HG03432 (cell line): ENCODE data around the gene GORASP1.
A peak's percentile ranks its signal among the peaks of the same experiment; 100 is the strongest.

Experiments
- ATAC-seq: cut with Tn5 transposase; IDR thresholded peaks from one replicate; pipeline ENCODE4 v1.9.1; 2021; ENCODE audit warnings: mild to moderate bottlenecking, moderate library complexity; ENCODE audit not compliant: unreplicated experiment

The GORASP1 gene

DNA sequence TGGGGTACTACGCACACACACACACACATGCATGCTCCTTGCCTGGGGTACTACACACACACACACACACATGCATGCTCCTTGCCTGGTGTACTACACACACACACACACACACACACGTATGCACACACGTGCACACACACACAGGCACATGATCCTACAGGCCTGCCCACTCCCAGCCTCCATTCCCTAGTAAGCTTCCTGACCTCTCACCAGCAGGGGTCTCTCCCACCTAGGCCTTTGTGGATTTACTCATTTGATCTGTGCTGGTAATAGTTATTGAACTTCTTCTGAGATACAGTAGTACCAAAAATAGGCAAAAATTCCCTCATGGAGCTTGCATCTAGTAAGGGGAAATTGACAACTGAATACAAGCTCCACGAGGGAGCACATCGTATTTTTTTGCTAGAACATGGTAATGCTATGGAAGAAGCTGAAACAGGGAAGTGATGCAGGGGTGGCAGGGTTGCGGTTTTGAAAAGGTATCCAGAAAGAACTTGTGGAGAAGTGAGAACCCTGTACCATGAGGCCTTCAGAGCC, 19.2 kb upstream of the GORASP1 start:
- ATAC-seq: peak; percentile 34

DNA sequence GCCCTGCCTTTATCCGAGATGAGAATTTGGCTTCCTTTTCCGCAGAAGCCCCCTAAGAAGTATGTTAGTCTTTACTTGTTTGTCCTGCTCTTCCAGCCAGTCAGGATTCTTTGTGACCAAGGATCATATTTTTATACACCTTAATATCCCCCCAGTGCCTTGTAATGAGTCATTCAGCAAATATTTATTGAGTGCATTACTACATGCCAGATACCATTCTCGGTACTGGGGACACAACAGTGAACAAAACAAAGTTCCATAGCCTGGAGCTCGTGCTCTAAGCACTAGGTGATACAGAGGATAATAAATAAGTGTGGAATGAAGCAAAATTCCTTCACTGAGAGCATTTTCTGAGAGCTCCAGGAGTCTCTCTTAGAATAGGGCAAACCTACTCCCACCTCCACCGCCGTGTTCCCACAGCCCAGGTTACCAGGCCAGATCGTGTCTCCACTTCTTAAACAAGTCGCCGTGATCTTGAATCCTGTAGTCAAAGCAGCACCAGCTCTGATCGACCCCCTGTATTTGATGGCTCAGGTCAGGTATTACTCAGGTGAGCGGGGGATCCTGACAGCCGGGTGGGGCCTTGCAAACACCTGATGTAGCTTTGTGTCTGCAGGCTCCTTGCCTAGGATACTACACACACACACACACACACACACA, 18.5 kb upstream of the GORASP1 start:
- no peak for ATAC-seq

DNA sequence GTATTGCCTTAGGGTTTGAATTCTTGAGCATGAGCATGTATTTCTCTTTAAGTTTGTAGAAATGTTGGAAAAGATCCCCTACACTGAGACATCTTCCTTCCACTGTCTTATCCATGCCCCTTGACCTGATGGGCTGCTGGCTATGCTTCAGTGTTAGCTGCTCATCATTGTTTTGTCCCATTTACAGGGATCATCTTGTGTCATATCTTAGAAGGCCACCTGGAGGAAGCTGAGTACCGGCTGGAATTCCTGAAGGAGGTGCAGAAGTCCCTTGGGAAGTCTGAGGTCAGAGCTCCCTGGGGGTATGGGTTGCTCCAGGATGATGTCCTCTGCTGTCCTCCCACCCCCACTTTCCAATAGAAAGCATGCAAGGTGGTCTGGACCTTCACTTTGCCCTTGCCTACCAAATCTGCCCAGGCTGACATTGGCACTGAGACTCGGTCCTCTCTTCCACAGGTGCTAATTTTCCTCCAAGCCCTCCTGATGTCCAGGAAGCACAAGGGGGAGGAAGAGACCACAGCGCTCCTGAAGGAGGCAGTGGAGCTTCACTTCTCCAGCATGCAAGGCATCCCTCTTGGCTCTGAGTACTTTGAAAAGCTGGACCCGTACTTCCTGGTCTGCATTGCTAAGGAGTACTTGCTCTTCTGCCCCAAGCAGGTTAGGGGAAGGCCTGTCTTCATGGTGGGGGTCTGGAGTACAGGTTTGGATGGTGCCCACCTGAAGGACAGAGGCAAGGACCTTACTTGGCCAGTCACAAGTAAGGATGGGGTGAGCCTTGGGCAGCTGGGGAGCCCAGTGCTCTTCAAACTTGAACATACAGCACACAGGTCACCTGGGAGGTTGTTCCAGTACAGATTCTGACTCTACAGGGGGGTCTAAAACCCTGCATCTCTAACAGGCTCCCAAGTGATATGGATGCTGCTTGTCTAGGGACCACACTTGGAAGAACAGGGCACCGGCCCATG, 17.7 kb upstream of the GORASP1 start:
- ATAC-seq: no peak

DNA sequence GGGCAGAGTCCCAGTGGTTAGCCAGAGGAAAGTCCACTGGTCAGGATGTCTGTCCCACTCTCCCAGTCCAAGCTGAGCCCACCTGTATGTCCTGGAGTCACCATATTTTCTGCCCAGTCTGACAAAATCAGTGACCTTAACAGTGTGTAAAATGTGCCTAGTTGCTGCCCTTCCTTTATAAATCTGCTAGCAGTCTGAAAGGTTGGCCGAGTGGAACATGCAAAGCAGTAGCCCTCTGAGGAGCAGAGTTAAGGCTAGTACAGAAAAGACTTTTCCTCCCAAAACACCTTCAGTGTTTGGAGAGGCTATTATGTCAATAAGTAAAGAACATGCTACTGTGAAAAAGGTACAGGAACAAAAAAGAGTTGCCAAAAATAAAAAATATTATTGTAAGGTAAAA, 15.4 kb upstream of the GORASP1 start:
- peak; percentile 63 for ATAC-seq

DNA sequence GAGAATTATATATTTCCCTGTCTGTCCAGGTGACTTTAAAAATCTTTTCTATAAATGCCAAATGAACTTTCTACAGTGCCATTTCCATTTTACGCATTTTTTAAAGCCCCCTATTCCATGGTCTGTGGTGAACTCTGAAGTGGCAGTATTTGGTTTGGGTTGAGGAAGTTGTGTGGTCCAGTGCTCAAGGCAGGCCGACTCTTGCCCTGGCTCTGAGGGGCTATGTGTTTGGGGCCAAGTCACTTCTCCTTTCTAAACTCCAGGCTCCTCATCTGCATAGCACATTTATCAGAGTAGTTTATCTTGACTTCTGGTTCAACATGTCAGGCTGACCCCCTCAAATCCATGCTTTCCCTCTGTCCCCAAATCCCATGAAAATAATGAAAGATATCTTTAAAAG, 14.2 kb upstream of the GORASP1 start:
- no peak for ATAC-seq

DNA sequence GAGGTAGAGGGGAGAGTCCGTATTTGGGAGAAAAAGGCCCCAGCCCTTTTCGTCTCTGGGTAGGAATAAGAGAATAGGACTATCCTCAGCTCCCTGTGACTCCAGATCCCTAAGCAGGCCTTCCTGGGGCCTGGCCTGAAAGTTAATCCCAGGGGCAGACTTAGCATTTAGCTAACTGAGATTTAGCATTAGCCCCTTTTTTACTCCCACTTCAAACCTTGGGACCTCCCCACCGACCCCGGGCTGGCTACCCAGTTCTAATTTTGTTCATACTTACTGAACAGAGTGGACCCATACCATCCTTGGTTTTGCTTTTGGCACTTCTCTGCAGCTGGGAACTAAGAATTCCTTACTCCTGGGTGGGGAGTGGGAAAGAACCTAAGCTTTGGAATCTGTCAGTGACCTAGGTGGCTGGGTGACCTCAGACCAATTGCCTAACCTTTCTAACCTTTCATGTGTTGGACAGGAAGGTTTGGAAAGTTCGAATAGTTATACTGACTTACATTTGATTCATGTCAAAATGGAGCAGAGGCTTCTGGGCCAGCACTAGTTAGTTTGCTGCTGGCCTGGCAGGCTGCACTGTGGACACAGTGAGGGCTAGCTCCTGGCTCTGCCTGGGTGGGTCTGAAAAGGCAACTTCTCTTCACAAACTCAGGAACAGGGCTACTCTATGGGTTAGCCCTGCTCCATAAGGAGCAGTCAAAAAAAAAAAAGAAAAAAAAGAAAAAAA, 11.7 kb upstream of the GORASP1 start:
- ATAC-seq: no peak

DNA sequence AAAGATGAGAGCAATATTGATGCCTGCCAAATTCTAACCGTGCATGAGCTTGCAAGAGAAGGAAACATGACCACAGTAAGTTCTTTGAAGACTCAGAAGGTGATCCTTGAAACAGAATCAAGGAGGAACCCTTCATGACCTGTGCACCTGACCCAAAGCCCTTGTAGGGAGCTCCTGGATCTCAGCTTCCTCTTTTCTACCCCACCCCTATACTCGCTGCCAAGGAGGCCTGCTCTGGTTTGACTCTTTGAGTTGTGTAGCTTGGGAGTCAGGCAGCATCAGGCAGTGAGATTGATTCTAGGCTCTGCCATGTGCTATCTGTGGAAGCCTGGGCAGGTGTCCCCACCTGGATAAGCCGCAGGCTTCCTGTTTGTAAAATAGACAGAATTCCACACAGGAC, 10.7 kb upstream of the GORASP1 start:
- ATAC-seq: no peak

DNA sequence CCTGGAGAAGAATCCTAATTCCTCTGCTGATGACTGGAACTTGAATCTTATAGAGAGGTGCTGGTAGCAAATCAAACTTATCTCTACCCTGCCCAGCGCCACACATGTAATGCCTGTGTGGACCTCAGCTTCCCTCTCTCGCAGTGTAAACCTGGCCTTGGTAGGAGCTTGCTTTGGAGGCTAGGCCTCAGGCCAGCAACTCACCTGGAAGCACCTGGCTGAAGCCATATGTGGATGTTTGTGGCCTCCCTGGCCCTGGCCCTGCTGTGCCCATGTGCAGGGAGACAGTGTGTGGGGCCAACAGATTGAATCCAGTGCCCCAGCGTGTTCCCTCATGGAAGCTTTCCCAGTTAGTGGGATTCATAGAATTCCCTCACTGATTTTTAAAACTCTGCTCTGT, 8.4 kb upstream of the GORASP1 start:
- no peak for ATAC-seq

DNA sequence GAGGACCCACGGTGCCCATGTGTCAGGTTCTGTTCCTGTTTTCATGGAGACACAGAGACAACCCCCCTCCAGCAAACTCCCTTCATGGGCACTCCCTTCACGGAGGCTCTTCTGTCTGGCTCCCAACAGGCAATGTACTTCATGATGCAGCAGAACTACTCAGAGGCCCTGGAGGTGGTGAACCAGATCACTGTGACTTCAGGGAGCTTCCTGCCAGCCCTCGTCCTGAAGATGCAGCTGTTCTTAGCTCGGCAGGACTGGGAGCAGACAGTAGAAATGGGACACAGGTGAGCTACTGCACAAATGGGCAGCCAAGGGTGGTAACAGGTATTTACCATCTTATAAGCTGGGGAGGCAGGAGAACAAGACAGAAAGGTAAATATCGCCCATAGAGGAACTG, 7.0 kb upstream of the GORASP1 start:
- ATAC-seq: no peak

DNA sequence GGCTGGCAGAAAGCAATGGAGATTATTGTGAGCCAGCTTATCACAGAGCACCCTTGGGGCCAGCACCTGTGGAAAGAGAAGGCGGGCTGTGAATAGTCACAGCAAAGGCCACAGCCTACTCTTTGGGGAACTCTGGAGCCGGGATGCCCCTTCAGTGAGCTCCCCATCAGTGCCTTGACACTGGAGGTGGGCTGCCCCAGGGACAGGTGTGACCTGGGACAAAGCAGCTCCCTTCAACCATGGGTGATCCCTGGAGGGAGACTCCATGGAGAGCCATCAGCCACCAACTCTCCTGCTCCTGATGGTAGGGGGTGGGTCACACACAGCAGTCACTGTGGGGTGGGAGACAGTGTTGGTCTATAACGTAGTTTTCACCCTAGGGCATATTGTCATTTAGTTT, 5.9 kb upstream of the GORASP1 start:
- no peak for ATAC-seq

DNA sequence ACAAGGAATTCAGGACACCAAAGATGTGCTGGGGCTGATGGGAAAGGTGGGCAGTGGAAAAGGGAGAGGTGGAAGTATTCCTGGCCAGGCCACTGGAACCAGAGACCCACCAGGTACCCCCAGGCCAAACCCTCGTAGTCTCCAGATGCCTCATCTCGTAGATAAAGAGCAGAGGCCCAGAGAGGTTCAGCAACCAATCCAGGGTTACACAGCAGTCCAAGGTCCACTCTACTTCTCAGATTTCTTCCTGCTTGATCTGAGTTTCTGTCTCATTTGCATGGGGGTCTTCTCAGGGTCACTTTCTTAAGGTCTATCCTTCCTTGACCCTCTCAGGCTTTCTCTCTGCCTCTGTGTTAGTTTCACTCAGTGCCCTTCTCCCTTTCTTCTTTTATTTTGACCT, 5.1 kb upstream of the GORASP1 start:
- no peak for ATAC-seq

DNA sequence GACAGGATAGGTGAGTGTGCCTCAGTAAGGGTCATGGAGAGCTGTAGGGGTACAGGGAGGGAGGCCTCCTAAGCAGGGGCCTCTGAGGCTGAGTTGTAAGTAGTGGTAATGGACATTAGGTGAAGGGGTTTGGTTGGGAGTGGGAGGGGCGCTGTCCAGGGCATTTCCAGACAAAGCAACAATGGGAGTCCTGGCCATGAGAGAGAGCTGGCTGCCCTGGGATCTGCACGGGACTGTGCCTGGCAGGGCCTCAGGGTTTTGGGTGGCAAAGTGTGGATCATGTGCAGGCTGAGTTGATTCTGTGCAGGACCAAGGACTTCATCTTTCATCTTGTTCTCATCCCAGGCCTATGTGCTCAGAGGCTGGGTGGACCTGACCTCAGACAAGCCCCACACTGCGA, 4.7 kb upstream of the GORASP1 start:
- ATAC-seq: no peak

DNA sequence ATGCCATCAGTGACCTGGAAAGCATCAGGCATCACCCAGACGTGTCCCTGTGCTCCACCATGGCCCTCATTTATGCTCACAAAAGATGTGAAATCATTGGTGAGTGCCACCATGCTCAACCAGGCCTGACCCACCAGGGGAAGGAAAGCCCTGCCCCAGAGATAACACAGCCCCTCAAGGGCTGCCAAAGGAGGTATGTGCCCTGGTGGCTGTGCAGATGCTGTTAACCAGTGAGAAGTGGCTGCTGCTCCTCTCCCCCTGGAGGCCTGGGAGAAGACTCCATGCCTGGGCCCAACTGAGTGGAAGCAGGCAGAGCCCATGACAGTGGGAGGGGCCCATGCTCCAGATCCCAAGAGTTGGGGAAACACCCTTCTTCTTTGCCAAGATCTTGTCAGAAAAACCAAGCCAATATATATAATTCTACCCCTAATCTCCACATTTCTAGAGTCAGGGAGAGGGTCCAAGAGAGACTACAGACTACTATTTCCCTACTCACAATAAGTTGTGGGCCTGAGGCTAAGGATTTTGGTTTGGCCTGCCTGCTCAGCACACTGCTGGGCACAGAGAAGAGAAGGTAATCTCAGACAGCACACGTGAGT, 2.7 kb upstream of the GORASP1 start:
- no peak for ATAC-seq

DNA sequence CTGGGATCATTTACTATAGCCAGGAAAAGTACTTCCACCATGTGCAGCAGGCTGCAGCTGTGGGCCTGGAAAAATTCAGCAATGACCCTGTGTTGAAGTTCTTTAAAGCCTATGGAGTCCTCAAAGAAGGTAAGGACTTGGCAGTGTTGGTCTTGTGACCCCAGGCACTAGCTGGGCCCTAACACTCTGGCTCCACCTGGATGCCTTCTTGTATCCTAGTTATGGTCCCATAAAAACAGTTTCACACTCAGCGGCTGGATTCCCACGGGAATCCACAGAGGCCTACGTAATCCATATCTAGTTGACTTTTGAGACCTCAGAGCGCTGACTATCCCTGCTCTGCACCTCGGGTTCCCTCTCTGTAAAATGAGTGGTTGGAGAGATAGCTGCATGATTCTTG, 1.7 kb upstream of the GORASP1 start:
- ATAC-seq: no peak

DNA sequence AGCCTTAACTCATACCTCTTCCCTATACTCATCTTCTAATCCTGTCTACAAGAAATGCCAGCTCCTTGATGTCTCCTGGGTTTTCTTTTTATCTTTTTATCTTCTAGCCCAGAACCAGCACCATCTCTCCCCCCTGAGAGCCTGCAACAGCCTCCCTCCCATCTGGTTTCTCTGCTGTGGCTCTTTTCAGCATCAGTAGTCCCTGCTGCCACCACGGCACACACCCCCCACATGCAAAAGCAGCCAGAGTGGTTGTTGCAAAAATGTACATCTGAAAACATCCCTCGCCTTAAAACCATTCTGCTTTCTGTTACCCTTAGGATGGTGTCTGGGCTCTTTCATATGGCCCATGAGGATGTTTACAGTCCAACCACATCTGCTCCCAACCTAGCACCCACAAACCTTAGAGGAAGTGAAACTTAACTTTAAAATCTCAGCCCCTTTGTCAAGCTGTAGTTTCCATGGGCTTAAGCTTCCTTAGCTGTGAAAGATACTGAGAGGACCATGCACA, 828 bp upstream of the GORASP1 start:
- ATAC-seq: peak; percentile 77

DNA sequence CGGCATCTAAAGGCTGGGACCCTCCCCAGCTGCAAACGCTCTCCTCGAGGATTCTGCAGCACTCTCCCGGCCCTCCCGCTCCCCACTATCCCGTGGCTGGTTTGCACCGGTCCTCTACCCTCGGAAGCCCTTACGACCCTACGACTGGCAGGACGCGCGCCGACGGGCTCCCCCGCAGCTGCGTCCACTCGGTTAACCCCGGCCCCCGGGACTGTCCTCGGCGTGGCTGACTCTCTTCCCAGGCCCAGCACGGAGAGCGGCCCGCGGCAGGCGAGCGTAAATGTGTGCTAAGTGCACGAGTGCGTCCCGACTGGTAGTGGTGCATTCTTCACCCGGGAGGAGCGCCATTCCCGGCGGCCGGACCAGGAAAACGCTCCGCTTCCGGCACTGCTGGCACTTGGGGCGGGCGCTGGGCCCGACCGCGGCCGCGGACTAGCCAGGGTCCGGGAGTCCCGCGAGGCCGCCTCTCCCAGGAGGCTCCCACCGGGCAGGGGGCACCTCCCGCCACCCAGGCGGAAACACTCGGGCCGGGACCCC, 508 bp downstream of the GORASP1 start:
- peak; percentile 7 for ATAC-seq

DNA sequence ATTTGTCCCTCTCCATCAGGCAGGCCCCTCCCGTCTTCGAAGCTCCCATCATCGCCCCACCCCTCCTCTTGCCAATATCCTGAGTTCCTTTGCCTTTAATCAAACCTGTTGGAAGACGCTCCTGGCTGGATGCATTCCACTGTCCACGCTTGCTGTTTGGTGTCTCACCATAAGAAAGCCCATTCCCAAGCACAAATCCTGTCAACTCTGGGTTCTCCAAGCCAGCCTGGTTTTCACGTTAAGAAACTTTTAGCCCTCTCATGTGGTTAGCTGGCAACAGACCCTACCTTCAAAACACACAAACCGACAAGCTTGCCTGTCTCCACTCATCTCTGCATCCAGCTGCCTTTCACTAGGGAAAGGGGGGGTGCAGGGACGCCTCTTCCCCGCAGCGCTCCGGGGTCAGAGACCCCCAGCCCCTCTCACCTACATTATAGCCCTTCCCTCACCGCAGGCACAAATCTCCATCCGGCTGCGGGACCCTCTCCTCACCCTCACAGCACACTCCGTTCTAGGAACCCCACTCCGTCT, 1.1 kb downstream of the GORASP1 start:
- ATAC-seq: no peak

DNA sequence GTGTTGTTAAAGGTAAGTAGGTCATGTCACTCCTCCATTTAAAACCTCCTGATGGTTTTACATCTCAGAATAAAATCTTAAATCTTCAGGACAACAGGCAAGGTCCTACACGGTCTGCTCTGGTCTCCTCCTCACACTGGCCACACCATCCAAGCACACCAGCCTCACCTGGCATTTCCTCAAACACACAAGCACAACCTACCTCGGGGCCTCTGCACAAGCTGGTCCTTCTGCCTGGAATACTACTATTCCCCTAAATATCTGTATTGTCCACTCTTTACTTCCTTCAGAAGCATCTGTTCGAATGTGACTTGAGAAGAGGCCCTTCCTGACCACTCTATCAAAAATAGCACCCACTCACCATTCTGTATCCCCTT, 1.8 kb downstream of the GORASP1 start:
- ATAC-seq: no peak

DNA sequence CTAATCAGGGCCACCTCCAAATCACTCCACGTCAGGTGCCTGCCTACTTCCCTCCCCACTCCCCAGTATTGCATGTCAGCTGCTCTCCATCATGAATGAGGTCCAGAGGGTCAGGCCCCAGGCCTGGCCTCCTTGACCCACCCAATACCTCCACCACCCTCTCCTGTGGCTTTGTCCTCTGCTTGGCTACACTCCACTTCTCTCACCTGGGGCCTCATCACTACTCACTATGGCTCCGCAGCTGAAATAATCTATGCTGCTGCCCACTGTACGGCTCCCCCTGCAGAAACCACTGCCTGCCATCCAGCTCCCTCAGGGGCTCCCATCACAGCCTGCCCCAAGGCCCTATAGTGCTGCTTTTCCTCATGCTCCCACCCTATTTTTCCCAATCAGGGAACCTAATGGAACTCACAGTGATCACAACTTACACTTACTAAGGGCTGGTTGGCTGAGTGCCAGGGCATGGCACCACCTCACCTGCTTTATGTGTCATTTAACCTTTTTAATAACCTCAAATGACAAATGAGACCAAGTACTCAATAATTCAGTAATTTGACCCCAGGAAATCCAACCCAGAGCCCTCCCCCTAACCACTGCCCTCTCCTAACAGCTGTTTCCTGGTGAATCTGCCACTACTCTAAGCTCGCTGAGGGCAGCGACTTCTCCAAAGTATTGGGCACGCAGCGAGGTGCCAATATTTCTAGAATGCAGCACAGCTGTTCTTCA, 2.3 kb downstream of the GORASP1 start:
- ATAC-seq: no peak
